ENCODE data around the gene MEX3D. TPM values are rescaled to one million over a fixed set of nuclear protein-coding genes. Genes with fewer than 3 reads are reported as not detected.

Gene MEX3D
- total RNA-seq, 2 experiments from 2014 or later = 1.6 to 2.3 TPM

GRCh38 chr19:1609680-1610474 is 41.8 kb upstream of the MEX3D start:
- ChIA-PET CTCF (interaction anchor here (1.1 kb wide), 1 partner anchor 15 kb away, joined by 3 read pairs; no protein-coding TSS in a partner anchor), POLR2A (interaction anchor here (0.9 to 2.4 kb wide), 2 partner anchors 17 to 42 kb away, joined by 3 to 12 read pairs; partner anchors contain the start of gene MBD3)
- Histone ChIP-seq H3K4me1 (ENCODE audit: insufficient read depth, low read length) (peaks cover 49% of the 10 kb centered on the region), H3K27me3 (ENCODE audit: control insufficient read depth in 1 of 2, insufficient read depth in 2 of 2, low read length in 2 of 2) (no peaks in the 10 kb centered on the region), H3K4me3 (ENCODE audit: low read length) (no peak overlapping the region), H3K36me3 (ENCODE audit: insufficient read depth, low read length) (peaks cover 32% of the 10 kb centered on the region), H3K9me3 (ENCODE audit: control insufficient read depth in 1 of 2, insufficient read depth in 1 of 2, low read length in 2 of 2) (no peaks in the 10 kb centered on the region), H3K27ac (ENCODE audit: low read depth in 1 of 2, low read length in 2 of 2) (peak overlapping the region; percentile 5 to 69)
- Mint-ChIP-seq H3K9me3 (no peaks in the 10 kb centered on the region), H3K4me3 (no peak overlapping the region), H3K27ac (peak overlapping the region; percentile 81), H3K4me1 (ENCODE audit: low read depth) (peaks cover 27% of the 10 kb centered on the region), H3K27me3 (no peaks in the 10 kb centered on the region), H3K36me3 (ENCODE audit: low read depth) (peaks cover 44% of the 10 kb centered on the region)
- intact Hi-C loops (cut with DNase I, micrococcal nuclease) = loop anchor here in 1 of 2 experiments (5.0 kb wide), 1 partner anchor 202 kb away; the partner anchor contains the start of gene ATP8B3
- no peak for ATAC-seq (ENCODE audit: poor library complexity)
- no peak for TF ChIP-seq CTCF (IDR thresholded peaks at IDR 0.05)
- peak in 1 of 14 experiments; percentile 28 for DNase-seq

DNA sequence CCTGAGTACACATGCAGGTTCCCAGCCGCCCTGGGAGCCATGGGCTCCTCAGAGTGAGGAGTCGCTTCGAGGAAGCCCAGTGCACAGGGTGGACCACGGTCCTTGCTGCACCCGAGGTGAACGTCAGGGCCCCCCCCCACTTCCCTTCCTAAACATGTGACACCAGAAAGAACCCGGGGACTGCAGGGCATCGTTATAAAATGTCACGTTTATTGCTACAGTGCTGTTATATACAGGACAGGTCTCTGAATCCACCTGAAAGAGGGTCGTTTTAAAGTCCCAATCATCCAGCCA is 40.9 kb upstream of the MEX3D start:
- ChIA-PET POLR2A (interaction anchor here (0.9 to 2.4 kb wide), 3 partner anchors 12 to 42 kb away, joined by 3 to 12 read pairs (median 3); partner anchors contain the start of gene MBD3), CTCF (interaction anchor here (1.1 to 2.1 kb wide), 2 partner anchors 16 to 43 kb away, joined by 3 to 10 read pairs; partner anchors contain the start of gene TCF3)
- H3K27me3 Mint-ChIP-seq = no peaks in the 10 kb centered on the region
- ATAC-seq (ENCODE audit: poor library complexity) (no peak), DNase-seq (peak in 7 of 14 experiments; percentile 19 to 65 (median 58))
- H3K27ac ChIP-seq (ENCODE audit: low read depth in 1 of 2, low read length in 2 of 2) = peak overlapping the region; percentile 56 to 69
- H3K4me1 Mint-ChIP-seq (ENCODE audit: low read depth) = peaks cover 27% of the 10 kb centered on the region
- peak overlapping the region; percentile 63 for H3K4me3 ChIP-seq (ENCODE audit: low read length)
- H3K9me3 Mint-ChIP-seq = no peaks in the 10 kb centered on the region
- H3K27me3 ChIP-seq (ENCODE audit: control insufficient read depth in 1 of 2, insufficient read depth in 2 of 2, low read length in 2 of 2) = no peaks in the 10 kb centered on the region
- intact Hi-C loops (cut with DNase I, micrococcal nuclease) = loop anchor here in 1 of 2 experiments (5.0 kb wide), 1 partner anchor 203 kb away; the partner anchor contains the start of gene ATP8B3
- no peak for TF ChIP-seq CTCF (IDR thresholded peaks at IDR 0.05)
- peak overlapping the region; percentile 81 for H3K4me3 Mint-ChIP-seq
- no peaks in the 10 kb centered on the region for H3K9me3 ChIP-seq (ENCODE audit: control insufficient read depth in 1 of 2, insufficient read depth in 1 of 2, low read length in 2 of 2)
- H3K4me1 ChIP-seq (ENCODE audit: insufficient read depth, low read length) = peaks cover 58% of the 10 kb centered on the region
- H3K36me3 ChIP-seq (ENCODE audit: insufficient read depth, low read length) = peaks cover 24% of the 10 kb centered on the region
- H3K27ac Mint-ChIP-seq = peak overlapping the region; percentile 81
- H3K36me3 Mint-ChIP-seq (ENCODE audit: low read depth) = peaks cover 38% of the 10 kb centered on the region

- Histone ChIP-seq H3K27me3 (ENCODE audit: control insufficient read depth in 1 of 2, insufficient read depth in 2 of 2, low read length in 2 of 2) (no peaks in the 10 kb centered on the region), H3K36me3 (ENCODE audit: insufficient read depth, low read length) (peaks cover 19% of the 10 kb centered on the region), H3K4me1 (ENCODE audit: insufficient read depth, low read length) (peaks cover 63% of the 10 kb centered on the region), H3K9me3 (ENCODE audit: control insufficient read depth in 1 of 2, insufficient read depth in 1 of 2, low read length in 2 of 2) (no peaks in the 10 kb centered on the region), H3K27ac (ENCODE audit: low read depth in 1 of 2, low read length in 2 of 2) (peak overlapping the region; percentile 56 to 69), H3K4me3 (ENCODE audit: low read length) (peak overlapping the region; percentile 63)
- Mint-ChIP-seq H3K27me3 (no peaks in the 10 kb centered on the region), H3K4me1 (ENCODE audit: low read depth) (peaks cover 27% of the 10 kb centered on the region), H3K27ac (peak overlapping the region; percentile 81), H3K9me3 (no peaks in the 10 kb centered on the region), H3K4me3 (peak overlapping the region; percentile 81), H3K36me3 (ENCODE audit: low read depth) (peaks cover 38% of the 10 kb centered on the region)
- intact Hi-C loops (cut with DNase I, micrococcal nuclease) = loop anchor here in 1 of 2 experiments (5.0 kb wide), 1 partner anchor 204 kb away; the partner anchor contains the start of gene ATP8B3
- DNase-seq (peak in 12 of 14 experiments; percentile 18 to 67 (median 33)), ATAC-seq (ENCODE audit: poor library complexity) (peak; percentile 11)
- ChIA-PET CTCF (interaction anchor here (1.1 to 2.1 kb wide), 2 partner anchors 16 to 43 kb away, joined by 3 to 10 read pairs; partner anchors contain the start of gene TCF3), POLR2A (interaction anchor here (0.8 to 2.4 kb wide), 3 partner anchors 12 to 155 kb away, joined by 3 to 12 read pairs (median 3); partner anchors contain the start of gene MBD3)
- TF ChIP-seq CTCF (IDR thresholded peaks at IDR 0.05) = no peak
Observed at GRCh38 chr19:1608359-1609102, 40.4 kb upstream of the MEX3D start.
